Muscle of leg (tissue), 11 donors: ENCODE measurements around the gene MBNL2. TPM values are rescaled to one million over a fixed set of nuclear protein-coding genes. Genes with fewer than 3 reads are reported as not detected.

Experiments
- DNase-seq: peaks from one replicate; pipeline ENCODE4 v3.0.0; 2013
- H3K27ac ChIP-seq: one replicate; pipeline ENCODE4 v1.5.1; 2013; ENCODE audit warnings: mild to moderate bottlenecking, low read length, control low read depth
- H3K27me3 ChIP-seq: one replicate; pipeline ENCODE4 v1.6.1; 2013; ENCODE audit warnings: low read length; ENCODE audit not compliant: control insufficient read depth, insufficient read depth
- H3K36me3 ChIP-seq: one replicate; pipeline ENCODE4 v1.6.1; 2013; ENCODE audit warnings: low read length; ENCODE audit not compliant: control insufficient read depth, insufficient read depth
- H3K4me1 ChIP-seq: one replicate; pipeline ENCODE4 v1.6.1; 2013; ENCODE audit warnings: low read length; ENCODE audit not compliant: control insufficient read depth, insufficient read depth
- H3K4me3 ChIP-seq: one replicate; pipeline ENCODE4 v1.5.1; 2013; ENCODE audit warnings: low read length, control low read depth
- H3K9me3 ChIP-seq: replicated peaks from 2 replicates; pipeline ENCODE4 v1.6.1; 2013; ENCODE audit warnings: low read depth, low read length; ENCODE audit not compliant: control insufficient read depth
- WGBS: methylation state at CpG from one replicate; pipeline ENCODE4 v1.1.5; 2013; ENCODE audit warnings: missing lambda C conversion rate; ENCODE audit not compliant: insufficient coverage; 5-methylcytosine and 5-hydroxymethylcytosine counted together
- polyA plus RNA-seq, 8 donors: library from polyadenylated mRNA; unstranded; fragments of 120-200 nt; gene quantifications; one replicate each; pipeline versions ENCODE4 v1.2.1 to v1.2.3, GENCODE V29; 2013; ENCODE audit warnings: inconsistent platforms in 1 of 8, low replicate concordance in 1 of 8; ENCODE audit not compliant: insufficient read length in 8 of 8, insufficient read depth in 1 of 8
- total RNA-seq: library from RNA; stranded (reverse); fragments of 120-200 nt; gene quantifications from one replicate; pipeline ENCODE4 v1.2.4, GENCODE V29; 2013

MBNL2 gene
- total and polyA plus RNA-seq, 9 donors: 20.1 to 37.0 (median 26.8) TPM

DNA sequence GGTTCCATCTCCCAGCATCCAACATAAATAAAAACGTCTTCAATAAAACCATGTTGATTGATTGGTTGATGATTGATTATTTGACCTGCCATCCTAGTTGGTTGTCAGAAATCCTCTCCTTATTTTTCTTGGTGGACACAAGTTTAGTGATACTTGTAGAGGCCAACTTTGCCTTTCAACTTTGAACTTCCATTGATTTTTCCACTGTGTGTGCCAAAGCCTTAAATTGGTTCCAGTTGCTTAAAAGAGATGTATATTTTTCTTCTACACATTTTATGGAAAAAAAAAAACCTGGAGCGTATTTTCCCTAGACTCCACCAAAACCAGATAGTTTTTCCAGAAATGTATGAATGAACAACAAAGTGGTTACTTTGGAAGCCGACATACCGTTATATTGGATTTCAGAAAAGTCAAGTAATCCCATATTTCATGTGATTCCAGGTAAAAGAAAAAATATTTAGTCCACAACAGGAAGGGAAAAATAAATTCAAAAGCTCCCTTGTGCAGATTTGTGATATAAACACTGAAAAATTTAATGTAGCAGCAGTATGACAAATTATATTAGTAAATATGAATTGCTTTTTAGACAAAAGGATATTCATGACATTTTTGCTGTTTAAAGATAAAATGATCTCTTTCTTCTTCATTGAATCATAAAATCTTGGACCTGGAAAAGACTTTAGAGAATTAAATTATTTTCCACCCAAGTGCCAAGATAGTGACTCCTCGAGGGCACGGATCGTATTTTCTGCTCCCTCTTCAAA lies 85.2 kb downstream of the MBNL2 start:
- peak overlapping the region; percentile 63 for H3K27ac ChIP-seq
- H3K4me1 ChIP-seq: peaks cover 19% of the 10 kb centered on the region
- no peak overlapping the region for H3K4me3 ChIP-seq
- no peaks in the 10 kb centered on the region for H3K36me3 ChIP-seq
- H3K27me3 ChIP-seq: no peaks in the 10 kb centered on the region
- DNase-seq: peak; percentile 79
- WGBS: 10% methylated on average over 2 of the region's 7 CpGs
- no peaks in the 10 kb centered on the region for H3K9me3 ChIP-seq

DNA sequence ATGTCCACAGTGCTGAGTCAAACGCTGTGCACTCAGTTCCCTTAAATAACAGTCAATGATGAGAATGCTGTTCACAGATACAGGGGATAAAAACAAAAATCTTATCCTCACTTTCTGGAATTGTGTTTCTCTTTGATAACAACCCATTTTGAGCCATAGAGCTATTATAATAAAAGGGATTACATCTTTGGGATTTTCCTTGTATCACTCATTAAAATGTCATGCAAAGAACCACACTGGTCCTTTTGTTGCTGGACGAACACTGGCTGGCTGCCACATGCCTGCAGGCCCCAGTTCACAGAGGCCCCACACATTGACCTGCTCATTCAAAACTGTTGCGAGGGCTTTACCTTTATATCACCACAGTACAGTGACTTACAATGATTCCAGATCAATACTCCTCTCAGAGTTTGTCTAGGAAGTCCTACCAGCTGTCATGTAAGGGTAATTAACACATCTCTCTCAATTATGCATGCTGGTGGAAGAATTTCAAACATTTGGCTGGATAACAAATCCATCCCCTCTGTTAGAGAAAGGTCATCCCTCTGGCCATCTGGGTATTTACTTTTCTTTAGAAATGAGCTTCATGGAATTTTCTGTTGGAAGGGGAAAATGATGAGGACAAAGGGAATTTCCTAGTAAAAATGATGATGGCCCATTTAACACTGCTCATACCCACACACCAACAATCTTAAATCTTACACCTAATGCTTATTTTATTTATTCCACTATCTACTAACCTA lies 85.9 kb downstream of the MBNL2 start:
- Histone ChIP-seq H3K9me3 (no peaks in the 10 kb centered on the region), H3K4me1 (peaks cover 19% of the 10 kb centered on the region), H3K27ac (peak overlapping the region; percentile 63), H3K4me3 (no peak overlapping the region), H3K36me3 (no peaks in the 10 kb centered on the region), H3K27me3 (no peaks in the 10 kb centered on the region)
- 0% methylated on average over 1 of the region's 3 CpGs for WGBS
- DNase-seq: peak; percentile 80

DNA sequence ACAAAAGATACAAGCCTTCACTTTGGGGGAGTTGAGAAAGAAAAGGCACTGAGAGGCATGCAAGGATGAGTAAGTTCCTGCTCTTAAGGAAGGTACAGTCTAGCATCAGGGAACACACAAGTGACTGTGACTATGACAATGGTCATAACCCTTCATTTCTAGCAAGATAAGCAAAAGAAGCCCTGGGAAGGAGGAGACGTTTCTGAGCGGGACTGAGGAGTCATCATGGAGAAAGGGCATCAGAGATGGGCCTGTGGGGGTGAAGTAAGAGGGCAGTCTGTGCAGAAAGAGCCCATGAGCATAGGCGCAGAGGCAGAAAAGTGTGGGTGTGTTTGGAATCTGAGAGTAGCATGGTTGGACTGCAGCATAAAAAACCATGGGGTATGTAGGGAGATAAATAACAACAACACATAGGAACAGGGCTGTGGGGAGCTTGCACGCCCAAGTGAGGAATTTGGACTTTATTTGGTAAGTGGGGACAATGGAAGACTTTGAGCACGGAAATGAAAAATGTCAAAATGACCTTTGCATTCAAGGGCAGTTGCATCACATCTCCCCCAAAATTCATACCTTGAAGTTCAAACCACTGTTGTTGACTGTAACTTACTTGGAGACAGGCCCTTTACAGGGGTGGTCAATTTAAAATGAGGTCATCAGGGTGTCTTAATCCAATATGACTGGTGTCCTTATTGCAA lies 86.7 kb downstream of the MBNL2 start:
- Histone ChIP-seq H3K9me3 (no peaks in the 10 kb centered on the region), H3K36me3 (no peaks in the 10 kb centered on the region), H3K4me1 (peaks cover 24% of the 10 kb centered on the region), H3K27ac (peak overlapping the region; percentile 57), H3K4me3 (no peak overlapping the region), H3K27me3 (no peaks in the 10 kb centered on the region)
- 62% methylated on average over 2 of the region's 5 CpGs for WGBS
- no peak for DNase-seq

DNA sequence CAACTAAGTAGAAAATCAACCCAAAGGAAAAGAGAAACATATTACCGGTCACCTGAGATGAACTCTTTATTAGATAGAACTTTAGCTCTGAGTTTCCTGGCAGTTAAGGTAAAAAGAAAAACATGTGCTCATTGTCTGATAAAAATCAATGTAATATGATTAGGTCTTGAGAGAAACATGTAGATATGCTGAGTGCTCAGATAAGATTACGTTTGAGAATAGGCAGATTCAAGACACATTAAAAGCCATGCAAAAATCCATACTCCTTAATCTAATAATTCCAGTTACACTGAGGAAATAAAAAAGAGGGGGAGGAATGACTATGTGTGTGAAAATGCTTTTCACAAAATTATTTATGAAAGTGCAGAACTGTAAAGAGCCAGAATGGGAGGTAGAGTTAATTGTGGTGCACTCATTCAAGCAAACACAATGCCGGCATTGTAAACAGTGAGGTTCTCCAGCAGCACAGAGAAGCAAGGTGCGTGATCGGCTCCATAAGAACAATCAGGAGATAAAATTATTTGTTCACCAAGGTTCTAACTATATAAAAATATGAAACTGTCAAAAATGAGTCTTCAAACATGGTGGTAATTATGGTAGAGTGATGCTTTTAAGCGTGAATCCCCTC lies 88.8 kb downstream of the MBNL2 start:
- Histone ChIP-seq H3K4me1 (peaks cover 27% of the 10 kb centered on the region), H3K27me3 (no peaks in the 10 kb centered on the region), H3K36me3 (peaks cover 6% of the 10 kb centered on the region), H3K4me3 (no peak overlapping the region), H3K27ac (no peak overlapping the region), H3K9me3 (no peaks in the 10 kb centered on the region)
- no peak for DNase-seq
- WGBS: no CpG with 5 or more reads among the region's 6 CpGs

DNA sequence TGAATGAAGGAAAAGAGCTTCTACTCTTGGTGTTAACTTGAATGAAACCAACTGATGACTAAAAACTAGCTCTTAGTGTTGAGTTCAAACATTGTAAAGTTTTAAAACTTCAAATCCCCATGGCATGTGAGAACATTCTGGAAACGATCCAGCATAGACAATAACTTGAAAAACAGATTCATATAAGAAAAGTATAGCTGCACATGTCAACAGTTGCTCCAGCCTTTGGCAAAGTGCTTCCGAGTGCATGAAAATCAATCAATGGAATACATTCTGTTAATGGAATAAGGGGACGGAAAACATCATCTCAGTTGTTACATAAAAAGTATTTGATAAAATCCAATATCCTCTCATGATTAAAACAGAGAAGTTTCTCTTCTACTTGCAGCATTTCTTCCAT lies 89.8 kb downstream of the MBNL2 start:
- whole genome bisulfite sequencing: no CpG with 5 or more reads among the region's 3 CpGs
- Histone ChIP-seq H3K9me3 (no peaks in the 10 kb centered on the region), H3K4me1 (peaks cover 29% of the 10 kb centered on the region), H3K4me3 (no peak overlapping the region), H3K27me3 (no peaks in the 10 kb centered on the region), H3K27ac (no peak overlapping the region), H3K36me3 (peaks cover 6% of the 10 kb centered on the region)
- peak; percentile 86 for DNase-seq

DNA sequence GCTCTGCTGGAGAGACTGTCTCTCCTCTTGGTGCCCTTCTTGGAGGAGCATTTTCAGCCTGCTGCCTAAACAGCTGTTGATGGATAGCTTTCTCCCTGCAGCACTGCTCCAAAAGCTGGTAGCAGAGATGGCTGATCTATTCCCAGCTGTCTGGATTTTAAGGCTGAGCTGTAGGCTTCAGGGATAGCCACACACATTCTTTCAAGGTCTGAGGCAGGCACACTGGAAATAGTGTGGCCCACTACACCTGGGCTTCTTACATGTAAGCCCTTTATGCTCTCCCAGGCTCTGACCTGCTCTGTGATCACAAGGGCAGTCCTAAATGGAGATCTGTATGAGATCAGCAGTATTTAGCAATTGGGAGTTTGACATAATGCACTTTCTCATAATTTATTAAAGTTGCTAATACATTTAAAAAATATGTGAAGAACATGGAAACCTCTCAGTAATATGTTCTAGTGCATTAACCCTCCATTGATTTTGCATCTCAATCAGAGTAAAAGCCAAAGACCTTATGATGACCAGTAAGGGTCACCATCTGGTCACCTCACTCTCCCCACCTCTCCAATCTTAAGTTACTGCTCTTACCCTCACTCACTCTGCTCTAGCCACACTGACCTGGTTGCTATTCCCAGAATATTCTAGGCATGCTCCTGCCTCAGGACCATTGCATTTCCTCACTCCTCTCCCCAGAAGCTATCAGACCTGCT lies 91.6 kb downstream of the MBNL2 start:
- Histone ChIP-seq H3K36me3 (peaks cover 6% of the 10 kb centered on the region), H3K4me3 (no peak overlapping the region), H3K27me3 (no peaks in the 10 kb centered on the region), H3K27ac (no peak overlapping the region), H3K4me1 (peaks cover 29% of the 10 kb centered on the region), H3K9me3 (no peaks in the 10 kb centered on the region)
- no peak for DNase-seq

DNA sequence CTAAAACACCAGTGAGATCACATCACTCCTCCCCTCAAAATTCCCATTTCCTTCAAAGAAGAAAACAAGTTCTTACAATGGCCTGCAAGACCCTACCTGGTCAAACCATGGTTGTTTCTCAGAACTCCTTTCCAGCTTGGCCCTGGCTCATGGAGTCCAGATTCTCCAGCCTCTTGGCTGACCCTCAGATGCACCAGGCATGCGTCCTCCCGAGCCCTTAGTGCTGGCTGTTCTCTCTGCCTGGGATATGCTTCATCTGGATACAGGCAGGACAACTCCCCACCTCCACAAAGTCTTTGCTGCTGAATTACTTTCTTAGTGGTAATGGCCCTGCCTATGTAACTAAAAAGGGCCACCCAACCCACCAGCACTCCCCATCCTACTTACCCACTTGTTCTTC lies 94.3 kb downstream of the MBNL2 start:
- peak; percentile 71 for DNase-seq

DNA sequence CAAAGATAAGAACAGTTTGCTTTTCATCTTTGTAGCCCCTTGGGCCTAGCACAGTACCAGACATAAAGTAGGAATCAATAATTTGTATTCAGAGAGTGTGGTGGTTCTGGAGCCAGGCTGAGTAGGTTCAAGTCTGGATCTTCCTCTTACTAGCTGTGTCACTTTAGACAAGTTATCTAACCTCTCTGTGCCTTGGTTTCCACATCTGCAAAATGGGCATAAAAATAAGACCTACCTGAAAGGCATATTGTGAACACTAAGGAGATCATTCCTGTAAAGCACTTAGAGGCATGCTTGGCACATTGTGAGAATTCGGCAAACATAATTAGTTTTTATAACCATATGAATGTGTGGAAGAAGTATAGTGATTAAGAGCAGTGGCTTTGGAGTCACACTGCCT lies 95.8 kb downstream of the MBNL2 start:
- H3K4me1 ChIP-seq: peaks cover 36% of the 10 kb centered on the region

More for the DNA sequence above, 94.3 kb downstream of the MBNL2 start:
- Histone ChIP-seq H3K4me1 (peaks cover 32% of the 10 kb centered on the region), H3K9me3 (no peaks in the 10 kb centered on the region), H3K27me3 (no peaks in the 10 kb centered on the region), H3K36me3 (peaks cover 6% of the 10 kb centered on the region), H3K27ac (no peak overlapping the region), H3K4me3 (no peak overlapping the region)
- 38% methylated on average over 2 of the region's 2 CpGs for WGBS

DNA sequence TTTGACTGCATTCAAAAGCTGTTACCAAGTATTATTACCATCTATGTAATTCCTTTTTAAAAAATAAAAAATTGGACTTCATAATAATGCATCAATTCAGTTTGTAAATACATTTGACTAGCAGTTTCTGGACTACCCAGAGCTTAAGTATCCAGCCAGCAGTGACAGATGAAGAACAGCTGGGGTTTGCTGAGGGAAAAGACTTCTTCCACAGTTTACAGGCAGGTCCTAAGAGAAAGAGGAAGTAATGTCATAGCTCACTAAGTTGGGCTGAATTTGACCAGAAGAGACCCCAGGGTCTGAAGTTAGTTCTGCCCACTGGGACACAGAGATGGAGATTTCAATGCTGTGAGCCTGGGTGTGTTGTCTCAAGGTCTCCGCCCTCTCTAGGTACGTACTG lies 96.4 kb downstream of the MBNL2 start:
- peaks cover 6% of the 10 kb centered on the region for H3K36me3 ChIP-seq
- 65% methylated on average over 2 of the region's 2 CpGs for WGBS
- no peaks in the 10 kb centered on the region for H3K27me3 ChIP-seq
- peak overlapping the region; percentile 65 for H3K27ac ChIP-seq
- peaks cover 32% of the 10 kb centered on the region for H3K4me1 ChIP-seq
- DNase-seq: peak; percentile 62
- no peak overlapping the region for H3K4me3 ChIP-seq
- no peaks in the 10 kb centered on the region for H3K9me3 ChIP-seq

More for the DNA sequence above, 95.8 kb downstream of the MBNL2 start:
- Histone ChIP-seq H3K4me3 (no peak overlapping the region), H3K27me3 (no peaks in the 10 kb centered on the region), H3K27ac (no peak overlapping the region), H3K36me3 (peaks cover 6% of the 10 kb centered on the region), H3K9me3 (no peaks in the 10 kb centered on the region)
- WGBS: no CpG with 5 or more reads among the region's 1 CpG
- no peak for DNase-seq
